Measurements from ENCODE around the gene TIGD1.

DNA sequence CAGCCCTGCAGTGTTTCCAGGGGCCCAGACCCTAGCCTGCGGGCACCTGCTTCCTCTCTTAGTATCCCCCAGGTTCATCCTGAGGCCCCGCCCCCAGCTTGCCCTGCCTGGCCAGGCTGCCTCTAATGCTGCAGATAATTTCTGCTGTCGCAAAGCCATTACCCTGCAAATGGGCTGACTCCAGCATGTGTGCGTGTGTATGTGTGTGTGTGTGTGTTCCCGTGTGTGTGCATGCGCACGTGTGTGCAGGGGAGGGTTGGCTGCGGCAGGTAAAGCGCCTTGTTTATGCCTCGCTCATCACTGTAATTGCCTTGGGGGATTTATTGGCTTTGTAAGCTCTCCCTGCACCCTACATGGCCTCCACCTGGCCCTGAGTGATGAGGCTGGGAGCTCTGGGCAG lies 37.8 kb downstream of the TIGD1 start:
- no peak for TF ChIP-seq EZH2 (IDR thresholded peaks at IDR 0.05)
- no peak for TF ChIP-seq FOXP2 (optimal IDR thresholded peaks at IDR 0.05; ENCODE audit: control extremely low read depth, extremely low read length, insufficient read depth)
- no peak for TF ChIP-seq POLR2AphosphoS5 (IDR thresholded peaks at IDR 0.05; ENCODE audit: borderline replicate concordance, low read depth, low read length)
